ENCODE measurements around the gene TMEM179. TPM values are rescaled to one million over a fixed set of nuclear protein-coding genes. Genes with fewer than 3 reads are reported as not detected.
A peak's percentile ranks its signal among the peaks of the same experiment; 100 is the strongest.

Gene TMEM179
- total RNA-seq, 4 donors from 2014 or later, result not detected

- H3K4me1 ChIP-seq, result peaks cover 10 to 11% of the 10 kb centered on the region in 2 donors
- intact Hi-C loops (cut with DNase I; ENCODE audit: low total_unique reads) (no loop called here), in situ Hi-C loops (cut with MboI; ENCODE audit: low sequenced_read_pairs in 4 of 4) (no loop called here)
- no peak overlapping the region for H3K4me3 ChIP-seq
- H3K27ac ChIP-seq, result peak overlapping the region in 1 of 4 donors; percentile 74
- peak in 1 of 2 donors; percentile 33 for ATAC-seq
- H3K27me3 ChIP-seq, result no peaks in the 10 kb centered on the region
- H3K36me3 ChIP-seq, result no peaks in the 10 kb centered on the region
- peak; percentile 57 to 63 for DNase-seq
- no peaks in the 10 kb centered on the region for H3K9me3 ChIP-seq
- TF ChIP-seq POLR2A (IDR thresholded peaks at IDR 0.05), result no peak
- TF ChIP-seq CTCF (IDR thresholded peaks at IDR 0.05 in 4 of 5, conservative IDR thresholded peaks at IDR 0.05 in 1 of 5), result no peak
Measured at GRCh38 chr14:104586832-104587620, 17.5 kb downstream of the TMEM179 start.

- Histone ChIP-seq H3K4me3 (no peak overlapping the region), H3K9me3 (no peaks in the 10 kb centered on the region), H3K4me1 (peaks cover 18 to 20% of the 10 kb centered on the region in 2 donors), H3K27me3 (no peaks in the 10 kb centered on the region), H3K27ac (peak overlapping the region in 1 of 4 donors; percentile 74), H3K36me3 (no peaks in the 10 kb centered on the region)
- in situ Hi-C loops (cut with MboI; ENCODE audit: low sequenced_read_pairs in 4 of 4) (no loop called here), intact Hi-C loops (cut with DNase I; ENCODE audit: low total_unique reads) (no loop called here)
- DNase-seq (no peak), ATAC-seq (no peak)
- TF ChIP-seq CTCF (IDR thresholded peaks at IDR 0.05 in 4 of 5, conservative IDR thresholded peaks at IDR 0.05 in 1 of 5), result no peak
- no peak for TF ChIP-seq POLR2A (IDR thresholded peaks at IDR 0.05)
Measured at GRCh38 chr14:104585966-104586697, 18.4 kb downstream of the TMEM179 start.

GRCh38 chr14:104584557-104584956, 20.0 kb downstream of the TMEM179 start:
- no peaks in the 10 kb centered on the region for H3K27me3 ChIP-seq
- H3K27ac ChIP-seq, result no peak overlapping the region
- no peak for ATAC-seq
- peaks cover 34 to 35% of the 10 kb centered on the region in 2 donors for H3K4me1 ChIP-seq
- in situ Hi-C loops (cut with MboI; ENCODE audit: low sequenced_read_pairs in 4 of 4), result no loop called here
- no peaks in the 10 kb centered on the region for H3K9me3 ChIP-seq
- TF ChIP-seq POLR2A (IDR thresholded peaks at IDR 0.05), result no peak
- TF ChIP-seq CTCF (IDR thresholded peaks at IDR 0.05 in 4 of 5, conservative IDR thresholded peaks at IDR 0.05 in 1 of 5), result no peak
- no peak overlapping the region for H3K4me3 ChIP-seq
- H3K36me3 ChIP-seq, result no peaks in the 10 kb centered on the region
- intact Hi-C loops (cut with DNase I; ENCODE audit: low total_unique reads), result no loop called here
- DNase-seq, result no peak

GRCh38 chr14:104583424-104584306, 20.9 kb downstream of the TMEM179 start:
- H3K27me3 ChIP-seq, result no peaks in the 10 kb centered on the region

More at GRCh38 chr14:104583424-104584306, 20.9 kb downstream of the TMEM179 start:
- ATAC-seq, result no peak
- H3K9me3 ChIP-seq, result no peaks in the 10 kb centered on the region
- intact Hi-C loops (cut with DNase I; ENCODE audit: low total_unique reads), result no loop called here
- no peak for TF ChIP-seq CTCF (IDR thresholded peaks at IDR 0.05 in 4 of 5, conservative IDR thresholded peaks at IDR 0.05 in 1 of 5)
- no peak for TF ChIP-seq POLR2A (IDR thresholded peaks at IDR 0.05)
- peak overlapping the region in 1 of 4 donors; percentile 90 for H3K27ac ChIP-seq
- no peaks in the 10 kb centered on the region for H3K36me3 ChIP-seq
- no peak overlapping the region for H3K4me3 ChIP-seq
- DNase-seq, result no peak
- in situ Hi-C loops (cut with MboI; ENCODE audit: low sequenced_read_pairs in 4 of 4), result no loop called here
- peaks cover 43 to 44% of the 10 kb centered on the region in 2 donors for H3K4me1 ChIP-seq
